GM21381 (cell line): ENCODE data around the gene GPC6.

ENCODE experiments used
- ATAC-seq: cut with Tn5 transposase; IDR thresholded peaks from one replicate; pipeline ENCODE4 v1.9.1; 2021; ENCODE audit warnings: mild to moderate bottlenecking, moderate library complexity; ENCODE audit not compliant: unreplicated experiment

Gene GPC6

GRCh38 chr13:93878675-93879074 is 652.1 kb downstream of the GPC6 start:
- no peak for ATAC-seq

- no peak for ATAC-seq
These were observed 654.8 kb downstream of the GPC6 start for GRCh38 chr13:93881411-93881810.

GRCh38 chr13:93882086-93882651 is 655.6 kb downstream of the GPC6 start:
- ATAC-seq: no peak

- ATAC-seq: no peak
These were observed 662.9 kb downstream of the GPC6 start for GRCh38 chr13:93889430-93889951.

GRCh38 chr13:93899981-93900380 is 673.4 kb downstream of the GPC6 start:
- ATAC-seq: no peak

- no peak for ATAC-seq
These were observed 674.1 kb downstream of the GPC6 start for GRCh38 chr13:93900731-93901130.

GRCh38 chr13:93903909-93904308 is 677.3 kb downstream of the GPC6 start:
- ATAC-seq: no peak

GRCh38 chr13:93915269-93915809 is 688.7 kb downstream of the GPC6 start:
- ATAC-seq: no peak

- no peak for ATAC-seq
These were observed 695.7 kb downstream of the GPC6 start for GRCh38 chr13:93922063-93922855.

GRCh38 chr13:93925990-93926389 is 699.4 kb downstream of the GPC6 start:
- ATAC-seq: no peak

GRCh38 chr13:93926425-93926824 is 699.8 kb downstream of the GPC6 start:
- no peak for ATAC-seq

- no peak for ATAC-seq
These were observed 700.8 kb downstream of the GPC6 start for GRCh38 chr13:93927431-93927830.

GRCh38 chr13:93932901-93933300 is 706.3 kb downstream of the GPC6 start:
- ATAC-seq: no peak

GRCh38 chr13:93936901-93937300 is 710.3 kb downstream of the GPC6 start:
- ATAC-seq: no peak

- ATAC-seq: no peak
These were observed 714.8 kb downstream of the GPC6 start for GRCh38 chr13:93941444-93941843.

- no peak for ATAC-seq
These were observed 715.4 kb downstream of the GPC6 start for GRCh38 chr13:93942016-93942415.

GRCh38 chr13:93945621-93946020 is 719.0 kb downstream of the GPC6 start:
- ATAC-seq: no peak

- no peak for ATAC-seq
These were observed 720.4 kb downstream of the GPC6 start for GRCh38 chr13:93946994-93947393.

- ATAC-seq: no peak
These were observed 721.0 kb downstream of the GPC6 start for GRCh38 chr13:93947651-93948050.

GRCh38 chr13:93948162-93948922 is 721.7 kb downstream of the GPC6 start:
- no peak for ATAC-seq

GRCh38 chr13:93951108-93951507 is 724.5 kb downstream of the GPC6 start:
- no peak for ATAC-seq
